HG02678 (cell line): ENCODE results near the gene SLC39A13.

Experiments used
- ATAC-seq: cut with Tn5 transposase; IDR thresholded peaks from one replicate; pipeline ENCODE4 v1.9.1; 2021; ENCODE audit warnings: mild to moderate bottlenecking, moderate library complexity; ENCODE audit not compliant: unreplicated experiment

SLC39A13 gene

GRCh38 chr11:47407746-47408590 lies at the start of gene SLC39A13:
SLC39A13 (plus strand) TSS chr11:47408590; CDS start chr11:47410095, 1,505 bp downstream.
- ATAC-seq, result peak; percentile 80

DNA sequence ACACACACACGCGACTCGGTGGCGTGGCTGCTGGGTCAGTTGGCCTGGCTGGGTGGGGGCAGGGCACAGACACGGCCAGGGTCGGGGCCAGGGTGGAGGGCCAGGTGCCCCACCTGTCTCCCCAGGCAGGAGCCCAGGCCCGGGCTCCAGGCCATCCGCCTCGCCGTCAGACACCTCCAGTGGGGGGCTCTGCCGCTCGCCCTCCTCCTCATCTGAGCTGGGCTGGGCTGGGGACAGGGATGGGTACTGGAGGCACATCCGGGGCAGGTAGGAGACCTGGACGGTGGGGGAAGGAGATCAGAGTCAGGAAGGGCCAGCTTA lies 49.7 kb upstream of the SLC39A13 start:
- no peak for ATAC-seq

- ATAC-seq, result no peak
Measured at GRCh38 chr11:47359162-47359561, 49.2 kb upstream of the SLC39A13 start.

GRCh38 chr11:47359586-47359985 lies 48.8 kb upstream of the SLC39A13 start:
- no peak for ATAC-seq

DNA sequence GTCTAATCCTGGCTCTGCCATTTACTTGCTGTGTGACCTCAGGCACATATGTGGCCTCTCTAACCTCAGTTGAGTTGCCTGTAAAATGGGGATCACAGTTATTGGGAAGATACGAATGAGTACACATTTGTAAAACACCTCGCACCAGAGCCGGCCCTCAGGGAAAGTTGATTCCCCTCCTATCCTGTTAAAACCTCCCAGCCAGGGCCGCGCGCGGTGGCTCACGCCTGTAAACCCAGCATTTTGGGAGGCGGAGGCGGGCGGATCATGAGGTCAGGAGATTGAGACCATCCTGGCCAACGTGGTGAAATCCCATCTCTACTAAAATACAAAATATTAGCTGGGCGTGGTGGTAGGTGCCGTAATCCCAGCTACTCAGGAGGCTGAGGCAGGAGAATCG lies 48.0 kb upstream of the SLC39A13 start:
- ATAC-seq, result no peak

GRCh38 chr11:47361419-47361818 lies 47.0 kb upstream of the SLC39A13 start:
- no peak for ATAC-seq

DNA sequence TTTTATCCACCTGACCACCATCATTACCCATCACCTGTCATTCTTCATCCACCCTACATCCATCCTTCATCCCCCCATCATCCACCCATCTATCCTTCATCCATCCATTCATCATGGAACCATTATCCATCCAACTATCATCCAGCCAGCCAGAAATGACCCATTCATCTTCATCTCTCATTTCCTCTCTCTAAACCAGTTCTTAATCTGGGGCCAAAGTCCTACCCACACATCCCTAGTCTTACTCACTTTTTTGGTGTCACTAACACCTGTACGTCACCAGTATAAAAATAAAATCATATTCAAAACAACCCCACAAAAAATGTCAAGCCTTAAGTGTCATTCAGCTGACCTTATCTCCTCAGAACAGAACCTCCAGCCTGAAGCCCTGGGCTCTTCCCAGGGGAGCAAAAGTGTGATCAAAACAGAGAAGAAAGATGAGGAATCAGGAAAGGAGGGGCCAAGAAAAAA lies 42.3 kb upstream of the SLC39A13 start:
- ATAC-seq, result no peak

DNA sequence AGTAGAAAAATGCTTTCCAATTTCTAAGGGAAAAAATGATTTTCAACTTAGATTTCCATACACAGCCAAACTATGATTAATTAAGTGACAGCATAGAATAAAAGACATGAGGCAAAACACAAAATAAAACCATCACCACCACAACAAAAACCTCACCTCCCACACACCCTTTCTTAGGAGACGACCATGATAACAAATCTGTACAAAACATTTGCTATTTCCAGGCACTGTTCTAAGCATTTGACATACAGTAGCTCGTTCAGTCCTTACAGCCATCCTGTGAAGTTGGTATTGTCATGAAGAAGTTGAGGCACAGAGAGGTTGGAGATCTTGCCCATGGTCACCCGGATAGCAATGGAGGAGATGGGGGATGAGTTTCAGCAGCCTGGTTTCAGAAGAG lies 38.7 kb upstream of the SLC39A13 start:
- no peak for ATAC-seq

- no peak for ATAC-seq
Measured at GRCh38 chr11:47372422-47372821, 36.0 kb upstream of the SLC39A13 start.

DNA sequence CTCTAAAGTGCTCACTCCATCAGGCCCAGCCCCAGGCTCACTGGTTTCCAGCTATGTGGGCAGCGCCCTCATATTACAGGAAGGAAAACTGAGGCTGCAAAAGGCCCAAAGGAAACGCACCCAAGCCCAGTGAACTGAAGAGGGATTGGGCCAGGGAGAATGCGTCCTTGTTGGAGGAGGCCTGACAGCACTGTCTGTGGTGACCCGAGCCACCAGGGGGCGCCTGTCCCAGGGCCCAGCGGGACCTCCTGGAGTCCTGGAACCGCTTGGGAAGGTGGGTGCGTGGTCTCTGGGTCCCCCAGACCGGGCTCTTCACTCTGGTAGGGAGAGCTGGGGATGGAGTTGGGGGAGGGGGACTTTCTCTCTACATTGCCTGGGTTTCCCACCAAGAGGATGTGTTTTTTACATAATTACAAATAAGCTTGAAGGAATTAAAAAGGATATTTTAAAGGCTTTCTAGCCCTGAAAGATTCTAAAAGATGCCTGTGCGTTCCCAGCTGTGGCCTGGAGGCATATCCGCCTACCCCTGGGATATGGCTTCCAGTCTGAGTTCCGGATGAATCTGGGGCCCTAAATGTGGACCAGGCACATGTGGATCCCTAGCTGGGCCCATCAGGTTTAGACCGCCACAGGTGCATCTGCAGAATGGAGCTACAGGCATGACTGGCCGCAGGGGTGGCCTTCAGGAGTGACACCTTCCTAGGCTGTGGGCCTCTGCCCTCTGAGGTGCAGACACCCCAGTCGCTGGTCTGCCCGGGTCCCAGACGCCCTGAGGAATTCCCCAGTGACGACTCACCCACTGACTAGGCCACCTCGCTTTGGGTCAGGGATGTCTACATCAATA lies 34.3 kb upstream of the SLC39A13 start:
- ATAC-seq, result no peak

DNA sequence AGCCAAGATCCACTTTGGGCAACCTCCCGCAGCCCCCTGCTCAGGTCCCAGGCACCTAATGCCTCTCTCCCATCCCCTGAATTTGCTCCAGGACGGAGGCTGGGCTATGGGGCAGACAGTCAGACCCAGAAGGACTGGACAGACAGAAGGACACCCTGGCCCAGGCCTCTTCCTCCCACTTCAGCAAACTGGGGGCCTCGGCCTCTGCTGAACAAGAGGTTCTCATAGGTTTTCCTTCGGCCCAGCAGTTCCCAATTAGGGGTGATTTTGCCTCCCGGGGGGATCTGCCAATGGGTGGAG lies 33.7 kb upstream of the SLC39A13 start:
- ATAC-seq, result no peak

DNA sequence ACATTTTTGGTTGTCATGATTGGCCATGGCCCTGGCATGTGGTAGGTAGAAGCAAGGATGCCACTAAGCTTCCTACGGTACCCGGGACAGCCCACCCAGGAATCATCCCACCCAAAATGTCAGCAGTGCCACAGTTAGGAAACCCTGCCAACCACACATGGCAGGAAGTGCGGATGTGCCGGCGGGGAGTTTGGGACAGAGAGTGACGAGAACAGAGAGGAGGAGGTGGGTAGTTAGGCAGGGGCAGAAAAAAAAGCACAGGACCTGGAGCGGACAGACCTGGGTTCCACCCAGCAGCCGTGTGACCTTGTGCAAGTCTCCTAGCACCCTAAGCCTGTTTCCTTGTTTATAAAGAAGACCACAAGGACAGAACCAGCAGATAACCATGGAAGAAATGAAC lies 33.4 kb upstream of the SLC39A13 start:
- ATAC-seq, result no peak

DNA sequence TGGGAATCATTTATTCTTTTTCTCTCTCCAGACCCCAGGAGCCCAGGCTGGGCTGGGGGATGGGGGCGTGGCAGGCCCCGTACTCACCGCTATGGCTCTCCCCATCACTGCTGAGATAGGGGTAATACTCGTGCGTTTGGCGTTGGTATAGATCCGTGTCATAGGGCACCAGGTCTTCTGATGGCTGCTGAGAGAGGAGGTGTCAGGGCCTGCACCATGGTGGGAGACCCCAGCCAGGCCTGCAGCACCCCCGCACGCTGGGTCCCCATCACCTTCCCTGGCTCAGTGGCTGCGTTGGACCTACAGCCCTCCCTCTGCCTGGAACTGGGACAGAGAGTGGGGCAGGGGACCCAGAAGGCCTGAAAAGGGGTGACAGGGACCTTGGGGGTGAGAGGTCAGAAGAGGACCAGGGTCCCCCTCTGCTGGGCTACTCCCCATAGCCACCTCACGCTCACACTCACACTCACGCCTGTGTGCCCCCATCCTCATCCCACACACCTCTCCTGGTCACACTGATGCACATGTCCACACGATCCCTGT lies 32.8 kb upstream of the SLC39A13 start:
- ATAC-seq, result no peak

DNA sequence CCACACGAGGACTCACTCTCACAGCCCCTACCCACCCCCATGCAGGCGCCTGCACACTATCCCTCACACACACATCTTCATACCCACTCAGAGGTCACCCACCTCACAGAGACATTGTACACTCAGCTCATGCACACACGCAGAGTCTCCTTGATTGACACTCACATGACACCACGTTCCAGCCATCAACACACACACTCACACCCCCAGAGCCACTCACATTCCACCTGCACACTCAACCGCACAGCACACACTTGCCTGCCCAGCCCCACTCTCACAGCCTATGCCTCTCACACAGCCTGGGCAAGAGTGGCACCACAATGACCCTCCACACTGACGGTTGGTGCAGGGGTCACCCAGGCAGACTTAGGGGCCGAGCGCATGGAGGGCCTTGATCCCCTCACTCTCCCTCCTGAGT lies 32.3 kb upstream of the SLC39A13 start:
- no peak for ATAC-seq

GRCh38 chr11:47376525-47377371 lies 31.6 kb upstream of the SLC39A13 start:
- peak; percentile 36 for ATAC-seq

GRCh38 chr11:47377571-47378009 lies 30.8 kb upstream of the SLC39A13 start:
- no peak for ATAC-seq

DNA sequence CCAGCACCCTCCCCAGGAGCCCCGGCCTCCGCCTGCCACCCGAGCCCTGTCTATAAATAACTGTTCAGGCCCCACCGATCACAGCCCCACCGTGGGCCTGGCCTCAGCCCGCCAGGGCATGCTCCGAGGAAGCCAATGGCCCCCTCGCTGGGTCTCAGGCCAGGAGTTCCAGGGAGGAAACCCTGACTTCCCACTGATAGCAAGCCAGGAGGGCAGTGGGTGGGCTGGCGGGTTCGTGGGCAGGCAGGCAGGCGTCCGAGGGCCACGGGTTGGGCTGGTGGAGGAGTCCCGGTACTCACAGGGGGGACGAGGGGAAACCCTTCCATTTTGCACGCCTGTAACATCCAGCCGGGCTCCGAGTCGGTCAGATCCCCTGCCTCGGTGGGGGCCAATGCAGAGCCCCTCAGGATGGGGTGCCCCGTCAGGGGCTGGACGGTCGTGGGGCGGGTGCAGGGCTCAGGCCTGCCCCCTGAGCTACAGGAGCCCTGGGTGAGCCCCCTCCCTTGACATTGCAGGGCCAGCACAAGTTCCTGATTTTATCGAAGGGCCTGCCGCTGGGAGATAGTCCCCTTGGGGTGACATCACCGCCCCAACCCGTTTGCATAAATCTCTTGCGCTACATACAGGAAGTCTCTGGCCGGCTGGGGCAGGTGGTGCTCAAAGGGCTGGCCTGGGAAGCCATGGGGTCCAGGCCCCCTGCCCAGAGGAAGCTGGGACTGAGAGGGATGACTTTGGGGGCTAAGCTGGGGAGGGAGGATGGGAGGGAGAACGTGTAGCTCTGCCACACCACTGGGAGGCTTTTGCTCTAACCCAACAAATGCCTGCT lies 30.2 kb upstream of the SLC39A13 start, which contains the start of gene SPI1:
SPI1 (minus strand) TSS at position 538 of the 826 bp plus-strand sequence; CDS start at position 344, 194 bp downstream.
- peak; percentile 80 for ATAC-seq

DNA sequence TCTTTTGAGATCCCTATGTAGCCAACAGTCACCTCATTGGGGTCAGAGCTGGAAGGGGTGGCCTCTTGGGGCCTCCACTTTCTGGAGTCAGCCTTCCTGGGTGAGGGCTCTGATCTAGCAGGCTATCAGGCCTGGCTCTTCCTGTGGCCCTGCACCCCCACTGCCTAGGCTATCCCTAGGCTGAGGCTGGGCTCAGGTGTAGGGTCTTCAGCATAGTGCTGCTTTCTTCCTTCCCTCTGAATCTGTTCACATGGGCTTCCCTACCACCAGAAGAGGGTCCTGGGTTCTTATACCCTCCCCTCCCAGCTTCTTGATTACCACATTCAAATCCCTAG lies 29.6 kb upstream of the SLC39A13 start:
- no peak for ATAC-seq

- ATAC-seq, result no peak
Measured at GRCh38 chr11:47379317-47379716, 29.1 kb upstream of the SLC39A13 start.

GRCh38 chr11:47380078-47380477 lies 28.3 kb upstream of the SLC39A13 start:
- ATAC-seq, result no peak
